Epidermal melanocyte (primary cell): Measurements from ENCODE around the gene CGNL1.

Source experiments
- DNase-seq: peaks from one replicate; pipeline ENCODE4 v3.0.0; 2011; ENCODE audit warnings: low spot score; ENCODE audit not compliant: insufficient read length

The CGNL1 gene

DNA sequence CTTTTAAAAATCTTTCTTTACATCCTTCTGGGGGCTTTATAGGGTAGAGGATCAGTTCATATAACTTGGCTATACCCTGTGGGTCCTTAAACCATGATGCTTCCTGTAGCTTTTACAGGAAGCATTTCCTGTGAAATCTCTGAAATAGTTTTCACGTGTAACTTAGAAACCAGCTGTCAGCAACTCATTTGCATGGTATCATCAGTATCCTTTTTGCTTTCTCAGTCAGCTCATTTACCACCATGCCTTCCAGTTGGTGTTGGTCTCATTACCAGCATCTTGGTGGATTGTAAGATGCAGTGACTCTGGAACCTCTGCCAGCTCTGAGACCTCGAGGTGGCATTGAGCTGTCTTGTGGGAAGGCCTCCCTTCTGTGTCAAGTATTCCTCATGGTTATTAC, 118.7 kb downstream of the CGNL1 start:
- no peak for DNase-seq

DNA sequence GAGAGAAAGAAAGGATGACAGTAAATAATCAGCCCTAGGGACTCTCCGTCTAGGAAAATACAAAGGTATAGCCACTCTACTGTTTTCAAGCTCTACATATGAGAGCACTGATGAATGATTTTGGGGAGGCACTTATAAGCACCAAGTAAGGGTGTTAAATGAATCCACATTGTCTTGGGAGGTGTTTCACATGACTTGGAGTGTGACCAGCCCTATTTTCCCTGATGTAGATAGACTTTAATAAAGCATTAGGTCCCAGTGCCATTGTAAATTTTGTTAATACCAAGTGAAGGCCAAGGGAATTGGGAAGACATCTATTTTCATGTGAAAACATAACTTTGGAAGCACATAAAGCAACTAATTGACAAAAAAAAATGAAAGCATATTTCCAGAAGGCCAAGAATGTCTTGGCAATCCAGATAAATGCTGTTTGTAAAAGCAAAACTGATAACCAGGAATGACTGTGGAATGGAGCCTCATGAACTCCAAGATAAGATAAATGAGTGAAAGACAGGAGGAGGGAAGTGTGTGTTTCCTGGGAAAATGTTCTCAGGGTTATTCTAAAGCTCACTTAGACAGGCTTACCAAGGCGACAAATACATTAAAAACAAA, 119.4 kb downstream of the CGNL1 start:
- DNase-seq, result no peak

DNA sequence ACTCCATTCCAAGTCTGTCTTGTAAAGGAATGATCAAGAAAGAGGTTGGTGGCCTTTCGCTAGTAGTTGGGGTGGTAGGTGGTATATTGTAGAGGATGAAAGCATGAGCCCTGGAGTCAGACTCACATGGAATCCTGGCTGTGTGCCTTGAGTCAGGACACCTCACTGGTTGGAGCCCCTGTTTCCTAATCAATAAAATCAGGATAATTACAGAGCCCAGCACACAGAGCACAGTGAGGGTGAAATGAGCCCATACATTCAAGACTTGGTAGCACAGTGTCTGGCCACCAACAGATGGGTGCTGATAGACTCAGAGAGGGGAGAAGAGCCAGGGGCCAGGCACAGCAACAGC, 120.3 kb downstream of the CGNL1 start:
- DNase-seq, result no peak

DNA sequence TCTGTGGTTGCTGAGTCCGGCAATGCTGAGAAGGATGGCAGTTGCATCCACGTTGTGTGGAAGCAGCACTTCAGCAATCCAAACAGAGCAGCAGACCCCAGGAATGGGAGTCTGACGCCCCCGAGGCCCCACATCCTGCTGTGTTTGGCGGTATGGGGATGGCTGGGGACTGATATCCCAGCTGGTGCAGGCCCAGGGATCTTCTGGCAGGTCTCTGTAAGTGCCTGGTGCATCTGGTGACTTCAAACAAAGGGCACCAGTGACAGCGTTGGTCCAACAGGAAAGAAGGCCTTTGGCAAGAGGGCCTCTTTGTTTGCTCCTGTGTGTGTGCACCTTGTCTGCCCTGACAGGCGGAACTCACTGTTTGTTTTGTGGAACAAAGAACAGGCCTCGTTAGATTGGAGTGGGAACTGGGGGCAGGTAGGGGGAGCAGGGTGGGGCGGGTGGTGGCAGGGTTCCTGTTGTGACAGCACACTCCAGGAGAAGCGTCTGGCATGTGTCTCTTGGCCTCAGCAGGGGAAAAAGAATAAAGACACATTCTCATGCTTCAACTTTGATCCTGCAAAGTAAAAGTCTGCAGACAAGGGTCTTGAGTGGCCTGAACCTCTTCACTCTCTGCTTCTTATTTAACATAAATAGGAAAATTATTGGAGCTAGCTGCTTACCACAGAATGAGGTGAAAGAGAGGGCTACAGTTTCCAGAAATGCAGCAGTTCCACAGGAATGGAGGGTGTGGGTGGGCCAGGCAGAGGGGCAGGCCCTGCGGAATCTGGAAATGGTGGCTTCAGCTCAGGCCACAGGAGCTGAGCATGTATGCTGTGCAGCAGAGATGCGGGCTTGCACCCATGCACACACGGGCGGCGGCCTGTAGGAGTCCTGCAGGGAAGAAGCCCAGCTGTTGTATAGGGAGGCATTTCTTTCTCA, 120.9 kb downstream of the CGNL1 start:
- DNase-seq, result no peak

DNA sequence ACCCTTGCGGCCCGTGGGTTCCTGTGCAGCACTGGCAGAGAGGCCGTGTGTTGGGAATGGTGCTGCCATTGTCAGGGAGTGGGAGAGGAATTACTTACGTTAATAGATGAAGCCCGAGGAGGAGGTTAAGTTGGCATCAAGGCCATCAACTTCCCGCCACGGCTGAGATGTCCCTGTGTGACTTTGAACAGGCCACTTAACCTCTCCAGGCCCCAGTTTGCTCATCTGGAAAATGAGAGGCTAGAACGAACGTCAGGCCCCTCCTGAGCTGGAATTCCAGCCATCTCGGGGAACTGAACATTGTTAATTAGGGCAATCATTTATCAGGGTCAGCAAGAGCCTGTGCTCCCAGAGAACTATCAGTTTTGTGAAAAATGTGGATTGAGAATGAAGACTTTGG, 124.0 kb downstream of the CGNL1 start:
- no peak for DNase-seq

DNA sequence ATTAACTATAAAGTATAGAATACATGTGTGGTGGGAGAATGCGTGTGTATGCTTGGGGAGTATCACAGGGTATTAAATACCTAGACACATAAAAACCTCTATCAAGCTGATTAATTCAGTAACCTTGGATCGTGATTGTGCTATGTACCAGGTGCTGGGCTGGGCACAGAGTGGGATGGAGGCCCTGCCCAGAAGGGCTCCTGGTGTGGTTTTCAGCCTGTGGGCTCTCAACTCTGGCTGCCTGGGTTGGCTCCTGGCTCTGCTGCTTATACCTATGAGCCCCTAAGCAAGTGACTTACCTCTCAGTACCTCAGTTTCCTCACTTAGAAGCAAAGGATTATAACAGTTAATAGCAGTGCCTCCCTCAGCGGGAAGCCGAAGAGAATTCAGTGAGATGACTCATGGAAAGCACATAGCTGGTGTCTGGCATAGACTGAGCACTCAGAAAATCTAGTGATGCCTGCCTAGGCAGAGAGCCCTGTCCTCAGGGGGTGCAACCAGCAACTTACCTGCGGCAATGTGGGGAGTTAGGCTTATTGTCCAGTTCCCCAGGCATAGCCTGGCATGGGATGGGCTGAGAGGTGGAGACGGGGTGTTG, 124.8 kb downstream of the CGNL1 start:
- DNase-seq, result no peak

DNA sequence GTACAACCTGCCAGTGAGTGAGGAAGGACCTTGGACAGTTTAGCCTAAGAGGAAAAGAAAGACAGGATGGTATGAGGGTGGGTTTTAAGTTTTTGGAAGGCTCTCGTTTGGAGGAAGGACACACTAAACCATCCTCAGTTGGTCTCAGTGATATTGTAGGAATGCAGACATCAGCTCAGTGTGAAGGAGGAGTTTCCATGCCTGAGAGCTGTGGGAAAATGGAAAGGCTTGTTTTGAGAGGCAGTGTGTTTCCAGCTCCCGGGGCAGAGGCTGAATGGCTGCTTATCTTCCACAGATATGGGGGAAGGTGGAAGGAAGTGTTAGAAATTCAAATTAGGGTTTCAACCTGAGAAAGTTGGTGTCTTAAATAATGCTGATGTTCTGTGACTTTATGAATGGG, 125.8 kb downstream of the CGNL1 start:
- no peak for DNase-seq

DNA sequence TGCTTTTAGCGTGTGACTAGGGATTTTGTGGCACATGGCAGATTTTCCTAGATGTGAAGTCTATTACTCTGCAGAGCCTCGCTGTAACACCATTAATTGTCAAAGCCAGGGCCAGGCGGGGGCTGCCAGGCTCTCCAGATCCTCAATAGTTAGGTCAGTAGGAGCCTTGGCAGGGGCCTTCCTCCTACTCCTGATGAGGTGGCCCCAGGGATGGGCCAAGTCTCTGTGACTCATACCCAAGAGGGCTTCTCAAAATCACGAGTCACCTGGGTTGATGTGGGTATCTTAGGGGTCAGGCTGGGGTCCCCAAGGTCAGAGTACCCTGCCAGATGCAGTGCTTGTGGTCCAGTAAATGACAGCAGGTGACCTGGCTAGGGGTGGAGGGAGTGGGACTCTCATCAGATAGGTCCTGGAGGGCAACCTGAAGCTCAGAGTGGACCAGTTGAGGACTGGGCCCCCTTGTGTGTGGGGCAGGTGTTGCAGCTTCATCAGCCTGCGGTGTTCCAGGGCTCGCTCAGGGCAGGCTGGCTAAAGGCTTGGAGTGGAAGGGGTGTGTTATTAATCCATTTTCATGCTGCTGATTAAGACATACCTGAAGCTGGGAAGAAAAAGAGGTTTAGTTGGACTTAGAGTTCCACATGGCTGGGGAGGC, 126.9 kb downstream of the CGNL1 start:
- DNase-seq, result no peak

DNA sequence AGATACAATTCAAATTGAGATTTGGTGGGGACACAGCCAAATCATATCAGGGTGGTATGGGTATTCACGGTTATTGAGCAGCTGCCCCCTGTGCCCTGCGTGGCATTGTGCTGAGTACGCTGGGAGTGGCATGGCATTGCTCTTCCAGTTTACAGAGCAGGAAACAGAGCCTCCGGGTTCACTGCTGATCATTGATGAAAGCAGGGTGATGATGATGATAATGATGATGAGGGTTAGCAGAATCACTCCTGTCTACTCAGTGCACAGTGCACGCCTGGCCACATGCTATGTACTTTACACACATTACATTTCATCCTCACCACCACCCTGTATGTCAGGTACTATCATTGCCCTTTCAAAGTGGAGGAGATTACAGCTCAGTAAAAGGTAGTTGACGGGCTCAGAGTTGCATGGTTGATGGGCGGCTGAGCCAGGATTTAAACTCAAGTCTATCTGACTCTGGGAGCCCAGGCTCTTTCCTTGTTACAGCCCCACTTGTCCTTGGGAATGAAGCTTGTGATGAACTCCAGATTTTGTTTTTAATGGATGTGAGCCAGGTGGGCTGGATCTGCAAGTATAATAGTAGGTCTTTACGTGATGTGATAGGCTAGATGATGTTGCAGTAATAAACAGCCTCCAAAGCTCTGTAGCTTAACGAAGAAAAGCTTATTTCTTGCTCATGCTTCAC, 127.8 kb downstream of the CGNL1 start:
- DNase-seq, result no peak

DNA sequence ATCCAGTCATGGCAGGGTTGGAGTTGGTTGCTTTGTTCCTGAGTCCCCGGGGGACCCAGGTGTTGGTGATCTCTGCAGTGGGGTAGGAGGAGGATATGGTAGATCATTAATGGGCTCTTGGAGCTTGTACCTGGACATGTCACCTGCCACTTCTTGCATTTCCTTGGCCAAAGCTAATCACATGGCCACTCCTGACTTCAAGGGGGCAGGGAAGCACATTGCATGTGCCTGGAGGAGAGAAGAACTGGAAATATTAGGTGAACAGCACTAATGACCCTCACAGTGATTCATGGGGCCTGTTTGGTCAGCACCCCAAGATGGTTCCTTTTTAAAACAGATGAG, 128.3 kb downstream of the CGNL1 start:
- DNase-seq, result no peak

DNA sequence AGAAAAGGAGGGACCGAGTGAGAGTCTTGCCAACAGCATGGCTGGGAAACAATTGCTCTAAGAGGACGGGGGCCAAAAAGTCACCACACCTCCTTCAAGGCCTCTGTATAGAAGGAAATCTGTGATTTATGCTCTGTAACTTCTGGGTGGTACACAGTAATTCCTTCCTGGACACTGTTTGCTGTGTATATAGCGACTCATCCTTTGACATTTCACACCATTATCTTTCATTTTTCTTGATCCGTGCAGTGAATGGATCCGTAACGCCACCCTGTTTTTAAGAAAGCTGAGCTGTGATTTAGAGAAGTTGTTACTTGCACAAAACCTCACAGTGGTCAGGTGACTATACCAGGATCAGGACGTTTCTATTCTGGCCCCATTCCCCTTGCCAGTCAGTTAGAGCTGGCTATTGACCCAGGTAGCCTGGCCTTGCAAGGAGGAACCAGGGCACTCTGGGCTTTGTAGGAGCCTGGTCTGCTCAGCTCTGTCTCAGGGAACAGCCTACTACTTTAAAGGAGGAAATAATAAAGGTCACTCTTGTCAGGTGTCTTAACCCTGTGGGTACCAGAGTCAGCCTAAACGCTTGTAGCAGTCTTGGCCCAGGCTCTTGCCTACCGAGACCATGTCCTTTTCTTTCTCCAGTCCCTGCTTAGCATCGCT, 128.9 kb downstream of the CGNL1 start:
- DNase-seq, result no peak

DNA sequence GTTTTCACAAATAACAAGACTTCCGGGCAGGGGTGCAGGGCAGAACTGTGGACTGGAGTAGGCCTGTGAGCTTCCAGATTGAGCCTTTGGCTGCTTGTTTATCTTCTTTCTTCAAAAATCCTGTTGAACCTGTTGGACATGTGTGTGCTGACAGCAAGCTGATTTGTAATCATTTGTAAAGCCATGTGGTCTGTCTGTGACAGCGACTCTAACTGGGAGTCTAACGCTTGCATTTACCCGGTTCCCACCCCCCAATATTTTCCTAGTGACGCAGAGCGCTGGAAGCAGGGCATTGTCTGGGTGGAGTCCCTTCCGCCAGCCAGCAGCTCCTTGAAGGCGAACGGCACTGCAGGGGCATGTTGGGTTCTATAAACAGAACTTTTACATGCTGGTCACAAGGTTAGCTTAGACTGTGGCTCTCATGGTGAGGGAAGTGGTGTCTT, 129.7 kb downstream of the CGNL1 start:
- no peak for DNase-seq

DNA sequence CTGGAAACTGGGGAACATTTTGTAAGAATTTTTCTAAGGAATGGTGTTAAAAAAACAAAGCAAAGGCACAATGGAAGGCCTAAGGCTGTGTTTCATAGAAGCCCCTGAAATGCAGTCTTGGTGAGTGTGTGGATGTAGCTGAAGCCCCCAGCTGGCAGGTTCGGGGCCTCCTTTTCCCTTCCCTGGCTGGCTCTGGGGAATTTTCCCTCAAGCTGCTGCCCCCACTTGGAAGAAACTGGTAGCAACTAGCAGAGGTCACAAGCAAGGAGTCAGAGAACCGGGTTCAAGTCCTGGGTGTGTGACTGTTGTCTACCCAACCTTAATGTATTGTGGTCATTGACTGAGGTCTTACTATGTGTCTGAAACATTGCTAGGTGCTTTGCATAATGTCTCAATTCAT, 130.1 kb downstream of the CGNL1 start:
- no peak for DNase-seq

DNA sequence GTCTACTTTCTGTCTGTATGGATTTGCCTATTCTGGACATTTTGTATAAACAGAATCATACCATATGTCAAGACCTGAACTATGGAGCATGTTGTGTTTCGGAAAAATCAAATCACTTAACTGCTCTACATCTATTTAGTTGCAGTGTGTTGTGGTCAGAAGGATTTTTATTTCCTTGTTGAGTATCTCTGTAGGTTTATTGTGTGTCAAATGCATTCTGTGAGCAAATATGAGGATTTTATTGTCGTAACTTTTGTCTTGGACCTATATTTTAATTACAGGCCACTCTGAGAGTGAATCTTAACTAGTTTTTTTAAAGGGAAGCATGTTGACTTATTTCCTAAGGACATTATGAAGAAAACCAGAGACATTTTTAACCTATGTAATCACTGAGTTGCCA, 130.8 kb downstream of the CGNL1 start:
- no peak for DNase-seq

DNA sequence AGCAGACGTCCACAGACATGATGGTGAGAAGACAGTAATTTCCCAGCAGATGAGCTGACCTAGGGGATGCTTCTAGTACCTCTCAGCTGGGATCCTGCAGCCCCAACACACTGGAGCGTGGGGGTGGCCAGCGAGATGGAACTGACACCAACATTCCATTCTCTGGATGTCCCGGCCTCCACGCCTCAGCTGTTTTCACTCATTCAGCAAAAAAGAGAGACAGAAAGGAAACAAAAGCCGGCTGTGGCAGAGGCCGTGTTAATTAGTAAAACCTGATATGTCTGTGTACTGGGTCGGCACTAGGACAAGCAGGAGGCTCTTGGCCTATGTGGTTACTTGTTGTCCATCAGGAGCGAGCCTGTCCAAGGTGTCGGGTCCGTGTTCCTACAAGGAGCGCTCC, 132.8 kb downstream of the CGNL1 start:
- no peak for DNase-seq

DNA sequence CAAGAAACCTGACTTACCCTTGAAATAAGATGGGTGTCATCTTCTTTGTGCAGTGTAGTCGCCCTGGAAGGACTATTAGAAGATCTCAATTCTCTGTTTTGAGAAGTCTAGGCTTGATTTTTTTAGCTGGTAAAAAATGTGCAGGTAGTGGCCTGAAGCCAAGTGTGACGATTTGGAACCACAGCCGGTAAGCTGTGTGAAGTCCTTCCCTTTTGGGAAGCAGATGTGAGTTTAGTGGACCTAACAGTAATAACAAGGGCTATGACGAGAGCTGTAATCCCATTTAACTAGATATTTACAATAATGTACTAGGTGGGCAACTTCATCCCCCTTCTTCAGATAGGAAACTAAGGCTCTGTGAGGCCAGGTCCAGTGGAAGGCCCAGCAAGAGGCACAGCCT, 133.7 kb downstream of the CGNL1 start:
- no peak for DNase-seq

DNA sequence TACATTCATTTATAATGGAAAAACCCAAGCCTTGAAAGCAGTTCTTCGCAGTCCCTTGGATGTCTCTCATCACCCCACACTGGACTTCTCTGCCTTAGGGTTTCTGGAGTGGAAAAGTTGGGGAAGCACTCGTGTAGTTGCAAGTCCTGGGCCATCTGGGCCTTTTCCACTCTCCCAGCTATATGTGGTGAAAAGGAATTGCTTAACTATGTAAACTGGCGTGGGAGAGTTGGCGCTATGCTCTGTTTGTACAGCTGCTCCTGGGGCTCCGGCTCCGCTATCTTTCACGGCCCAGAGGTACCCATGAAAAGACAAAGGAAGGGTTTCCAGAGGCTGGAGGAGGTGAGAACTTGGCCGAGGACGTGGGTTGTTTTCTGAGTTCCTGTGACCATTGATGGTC, 134.3 kb downstream of the CGNL1 start:
- DNase-seq, result no peak

DNA sequence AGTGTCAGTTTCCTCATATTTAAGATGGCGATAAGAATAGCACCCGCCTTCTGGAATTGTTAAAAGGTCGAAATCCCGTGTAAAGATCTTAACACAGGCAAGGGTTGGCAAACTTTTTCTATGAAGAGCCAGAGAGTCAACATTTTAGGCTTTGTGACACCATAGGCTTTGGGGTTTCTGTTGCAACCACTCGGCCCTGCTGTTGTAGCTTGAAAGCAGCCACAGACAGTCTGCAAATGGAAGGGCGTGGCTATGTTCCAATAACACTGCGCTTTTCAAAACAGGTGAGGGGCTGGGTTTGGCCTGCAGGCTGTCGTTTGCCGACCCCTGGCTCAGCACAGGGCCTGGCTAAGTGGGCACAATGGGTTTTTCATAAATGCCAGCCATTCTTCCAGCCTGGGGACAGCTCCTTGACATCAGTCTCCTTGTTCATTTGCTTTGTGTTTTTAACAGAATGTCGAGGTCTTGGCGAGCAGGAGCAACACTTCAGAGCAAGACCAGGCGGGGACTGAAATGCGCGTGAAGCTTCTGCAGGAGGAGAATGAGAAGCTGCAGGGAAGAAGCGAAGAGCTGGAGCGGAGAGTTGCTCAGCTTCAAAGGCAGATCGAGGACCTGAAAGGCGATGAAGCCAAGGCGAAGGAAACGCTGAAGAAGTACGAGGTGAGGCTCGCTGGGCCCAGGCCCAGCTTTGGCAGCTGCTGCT, 140.2 kb downstream of the CGNL1 start:
- no peak for DNase-seq

DNA sequence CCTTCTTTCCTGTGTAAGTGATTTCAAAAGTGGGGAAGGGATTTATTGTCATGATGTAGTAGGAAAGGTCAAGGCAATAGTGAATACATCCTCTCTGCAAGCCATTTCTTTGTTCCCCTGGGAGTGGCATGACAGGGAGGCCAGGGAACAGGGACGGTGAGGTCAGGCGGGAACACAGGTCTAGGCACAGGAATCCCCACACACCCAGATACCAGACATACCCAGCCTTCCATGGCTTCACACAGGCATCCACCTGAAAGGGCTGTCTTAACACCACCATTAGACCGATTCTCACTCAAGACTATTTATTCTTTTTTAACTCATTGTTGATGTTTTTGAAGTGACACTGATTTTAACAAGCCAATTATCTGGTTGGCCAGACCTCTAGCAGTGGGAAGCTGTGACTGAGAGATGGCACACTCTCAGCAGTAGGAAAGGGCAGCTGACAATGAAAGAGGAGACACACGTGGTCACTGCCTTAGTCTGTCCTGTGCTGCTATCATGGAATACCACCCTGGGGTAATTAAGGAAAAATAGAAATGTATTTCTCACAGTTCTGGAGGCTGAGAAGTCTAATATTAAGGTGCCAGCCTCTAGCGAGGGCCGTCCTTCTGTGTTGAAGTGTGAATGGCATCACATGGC, 140.8 kb downstream of the CGNL1 start:
- no peak for DNase-seq

DNA sequence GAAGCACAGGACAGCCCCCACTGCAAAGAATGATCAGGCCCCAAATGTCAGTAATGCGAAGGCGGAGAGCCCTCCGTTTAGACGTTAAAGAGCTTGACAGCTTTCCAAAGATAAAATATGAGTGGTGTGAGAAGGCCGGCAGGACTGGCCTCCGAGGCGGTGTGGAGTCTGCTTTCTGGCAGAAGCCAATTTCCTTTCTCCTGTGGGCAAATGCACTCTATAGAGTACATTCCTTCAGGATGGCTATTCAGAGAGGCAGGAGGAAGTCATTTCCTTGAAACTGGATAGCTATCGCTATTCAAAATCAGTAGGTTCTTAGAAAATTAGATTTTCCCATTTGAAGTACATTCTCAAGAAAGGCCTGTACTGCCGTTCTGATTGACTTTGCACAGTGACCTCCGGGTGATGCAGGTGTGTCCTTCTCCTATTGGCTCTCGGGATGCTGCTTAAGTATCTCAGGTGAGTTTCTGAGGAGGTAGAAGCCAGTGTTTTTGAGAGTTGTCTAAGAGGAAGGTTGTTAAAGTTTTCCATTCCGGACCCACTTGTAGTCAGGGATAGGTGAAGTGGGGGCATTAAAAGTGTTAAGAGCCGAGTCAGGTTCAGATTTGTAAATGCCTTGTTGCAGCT, 142.6 kb downstream of the CGNL1 start:
- no peak for DNase-seq
